OCI-LY7 (cell line): Measurements from ENCODE around the gene POP5. TPM values are rescaled to one million over a fixed set of nuclear protein-coding genes. Genes with fewer than 3 reads are reported as not detected.
"Not testable (repeated sequence)": the region's sequence is repeated elsewhere in the genome, so short reads cannot be mapped to it uniquely, and the experiment has no call there.

ENCODE experiments used
- BruUV-seq: library from RNA; stranded (reverse); fragments of 400-500 nt; replicated peaks from 2 replicates; lab custom pipeline; 2021; lab: Mats Ljungman, UMichigan
- CTCF ChIA-PET: fragments of 300-600 bp; sonication (Branson Sonifier 250); formaldehyde crosslinking; loops from one replicate; lab custom pipeline; 2022; ENCODE audit warnings: antibody characterized with exemption; ENCODE audit not compliant: unreplicated experiment; lab: Charles Lee
- POLR2A ChIA-PET: fragments of 300-600 bp; sonication (Branson Sonifier 250); formaldehyde crosslinking; loops from one replicate; lab custom pipeline; 2022; ENCODE audit warnings: antibody characterized with exemption; lab: Charles Lee
- DNase-seq: peaks from one replicate; pipeline ENCODE4 v3.0.0-alpha.2; 2015; ENCODE audit warnings: low spot score
- H2AFZ ChIP-seq: fragments of 200-600 bp; sonication (generic), shearing (Covaris generic); 2 replicates; pipeline ENCODE4 v1.6.1; 2014; ENCODE audit warnings: mild to moderate bottlenecking, antibody characterized with exemption, low read length, moderate library complexity
- H3K27ac ChIP-seq: fragments of 200-600 bp; sonication (generic); 2 replicates; pipeline ENCODE4 v1.5.1; 2014; ENCODE audit warnings: mixed run types, low read depth, mild to moderate bottlenecking, moderate library complexity, low read length, inconsistent platforms; ENCODE audit not compliant: poor library complexity, severe bottlenecking
- H3K36me3 ChIP-seq: fragments of 200-600 bp; sonication (generic); 2 replicates; pipeline ENCODE4 v1.6.1; 2014; ENCODE audit warnings: mild to moderate bottlenecking, antibody characterized with exemption, low read length, moderate library complexity, mixed read lengths; ENCODE audit not compliant: insufficient read depth
- H3K4me1 ChIP-seq: fragments of 200-600 bp; sonication (generic); 2 replicates; pipeline ENCODE4 v1.5.1; 2014; ENCODE audit warnings: mild to moderate bottlenecking, low read length; ENCODE audit not compliant: insufficient read depth, poor library complexity, severe bottlenecking
- H3K4me2 ChIP-seq: fragments of 200-600 bp; sonication (generic); 2 replicates; pipeline ENCODE4 v1.6.1; 2014; ENCODE audit warnings: mild to moderate bottlenecking, low read length
- H3K4me3 ChIP-seq: fragments of 200-600 bp; sonication (generic); 2 replicates; pipeline ENCODE4 v1.5.1; 2014; ENCODE audit warnings: mild to moderate bottlenecking, low read depth, low read length; ENCODE audit not compliant: poor library complexity, severe bottlenecking
- H3K79me2 ChIP-seq: fragments of 200-600 bp; sonication (generic); 2 replicates; pipeline ENCODE4 v1.6.1; 2016; ENCODE audit warnings: low read depth, mild to moderate bottlenecking, low read length, moderate library complexity, mixed read lengths; ENCODE audit not compliant: insufficient read depth
- H3K9me2 ChIP-seq: fragments of 200-600 bp; sonication (generic); 2 replicates; pipeline ENCODE4 v1.6.1; 2016; ENCODE audit warnings: mild to moderate bottlenecking, low read length, mixed read lengths; ENCODE audit not compliant: insufficient read depth
- H3K9me3 ChIP-seq: fragments of 200-600 bp; sonication (generic); 2 replicates; pipeline ENCODE4 v1.6.1; 2014; ENCODE audit warnings: mild to moderate bottlenecking, mixed run types, low read length, mixed read lengths
- H4K20me1 ChIP-seq: fragments of 200-600 bp; sonication (generic); 2 replicates; pipeline ENCODE4 v1.6.1; 2014; ENCODE audit warnings: mild to moderate bottlenecking, antibody characterized with exemption, low read length, moderate library complexity, mixed read lengths; ENCODE audit not compliant: insufficient read depth
- EZH2phosphoT487 ChIP-seq: fragments of 200-600 bp; sonication (generic); IDR thresholded peaks from 2 replicates; pipeline ENCODE4 v1.6.1; 2018; ENCODE audit warnings: low read depth, borderline replicate concordance, mild to moderate bottlenecking, mixed run types, antibody characterized with exemption, low read length, moderate library complexity, mixed read lengths
- intact Hi-C: fragments of 100-400 bp; cut with micrococcal nuclease; formaldehyde crosslinking; loops from one replicate; pipeline ENCODE4 v1.10.0; 2022; ENCODE audit not compliant: unreplicated experiment
- total RNA-seq, 2 experiments: library from RNA; depleted of rRNA in 1 of 2; stranded (reverse); fragments of >200 nt in 1 of 2; shearing (Covaris generic) in 1 of 2; gene quantifications; 2 replicates each; pipeline ENCODE4 v1.2.3, GENCODE V29; 2014 to 2022
- TF ChIP-seq, protein P1 (sequence below): fragments of 200-600 bp; sonication (generic); conservative IDR thresholded peaks from 2 replicates; pipeline ENCODE4 v1.5.1; 2014; ENCODE audit warnings: mild to moderate bottlenecking, antibody characterized with exemption, low read length, moderate library complexity, mixed read lengths

POP5 gene
- total RNA-seq, 2 experiments from 2014 or later = 61.8 to 65.8 TPM

DNA sequence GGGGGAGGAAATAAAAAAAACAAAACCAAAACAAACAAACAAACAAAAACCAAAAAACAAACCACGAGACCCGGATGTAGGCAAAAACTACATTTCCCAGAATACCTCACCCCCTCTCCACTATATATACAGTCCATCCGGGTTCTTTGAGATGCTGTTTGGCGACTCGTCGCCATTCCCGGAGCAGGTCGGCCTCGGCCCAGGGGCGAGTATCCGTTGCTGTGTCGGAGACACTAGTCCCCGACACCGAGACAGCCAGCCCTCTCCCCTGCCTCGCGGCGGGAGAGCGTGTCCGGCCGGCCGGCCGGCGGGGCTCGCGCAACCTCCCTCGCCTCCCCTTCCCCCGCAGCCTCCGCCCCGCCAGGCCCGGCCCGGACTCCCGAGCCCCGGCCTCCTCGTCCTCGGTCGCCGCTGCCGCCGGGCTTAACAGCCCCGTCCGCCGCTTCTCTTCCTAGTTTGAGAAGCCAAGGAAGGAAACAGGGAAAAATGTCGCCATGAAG, 46.9 kb downstream of the POP5 start, which contains the start of gene RNF10:
Gene RNF10 (plus strand): TSS at position 154 of the 500 bp plus-strand sequence. CDS start 456 bp downstream, outside the sequence.
- peaks cover 63% of the 10 kb centered on the region for H3K4me1 ChIP-seq
- peak; percentile 92 for DNase-seq
- H3K79me2 ChIP-seq = peaks cover 52% of the 10 kb centered on the region
- peaks cover 37% of the 10 kb centered on the region for H4K20me1 ChIP-seq
- BruUV-seq = no TSS peak
- peaks cover 37% of the 10 kb centered on the region for H3K36me3 ChIP-seq
- peak within 1 kb of the TSS; percentile 70 for H2AFZ ChIP-seq
- POLR2A ChIA-PET = interaction anchor here (0.6 to 1.7 kb wide), 5 partner anchors 12 to 66 kb away, joined by 3 to 4 read pairs (median 3); partner anchors contain the start of gene POP5
- peak within 1 kb of the TSS; percentile 65 for H3K27ac ChIP-seq
- TF ChIP-seq EZH2phosphoT487 = no peak
- TF ChIP-seq, protein P1, sequence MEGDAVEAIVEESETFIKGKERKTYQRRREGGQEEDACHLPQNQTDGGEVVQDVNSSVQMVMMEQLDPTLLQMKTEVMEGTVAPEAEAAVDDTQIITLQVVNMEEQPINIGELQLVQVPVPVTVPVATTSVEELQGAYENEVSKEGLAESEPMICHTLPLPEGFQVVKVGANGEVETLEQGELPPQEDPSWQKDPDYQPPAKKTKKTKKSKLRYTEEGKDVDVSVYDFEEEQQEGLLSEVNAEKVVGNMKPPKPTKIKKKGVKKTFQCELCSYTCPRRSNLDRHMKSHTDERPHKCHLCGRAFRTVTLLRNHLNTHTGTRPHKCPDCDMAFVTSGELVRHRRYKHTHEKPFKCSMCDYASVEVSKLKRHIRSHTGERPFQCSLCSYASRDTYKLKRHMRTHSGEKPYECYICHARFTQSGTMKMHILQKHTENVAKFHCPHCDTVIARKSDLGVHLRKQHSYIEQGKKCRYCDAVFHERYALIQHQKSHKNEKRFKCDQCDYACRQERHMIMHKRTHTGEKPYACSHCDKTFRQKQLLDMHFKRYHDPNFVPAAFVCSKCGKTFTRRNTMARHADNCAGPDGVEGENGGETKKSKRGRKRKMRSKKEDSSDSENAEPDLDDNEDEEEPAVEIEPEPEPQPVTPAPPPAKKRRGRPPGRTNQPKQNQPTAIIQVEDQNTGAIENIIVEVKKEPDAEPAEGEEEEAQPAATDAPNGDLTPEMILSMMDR = no peak
- H3K4me3 ChIP-seq = peak within 1 kb of the TSS; percentile 89
- H3K9me2 ChIP-seq = no peaks in the 10 kb centered on the region
- CTCF ChIA-PET = no interaction called here
- H3K9me3 ChIP-seq = no peaks in the 10 kb centered on the region; the same call in 1 of the 2 replicates
- H3K4me2 ChIP-seq = peak within 1 kb of the TSS; percentile 97
- intact Hi-C loops = no loop called here

DNA sequence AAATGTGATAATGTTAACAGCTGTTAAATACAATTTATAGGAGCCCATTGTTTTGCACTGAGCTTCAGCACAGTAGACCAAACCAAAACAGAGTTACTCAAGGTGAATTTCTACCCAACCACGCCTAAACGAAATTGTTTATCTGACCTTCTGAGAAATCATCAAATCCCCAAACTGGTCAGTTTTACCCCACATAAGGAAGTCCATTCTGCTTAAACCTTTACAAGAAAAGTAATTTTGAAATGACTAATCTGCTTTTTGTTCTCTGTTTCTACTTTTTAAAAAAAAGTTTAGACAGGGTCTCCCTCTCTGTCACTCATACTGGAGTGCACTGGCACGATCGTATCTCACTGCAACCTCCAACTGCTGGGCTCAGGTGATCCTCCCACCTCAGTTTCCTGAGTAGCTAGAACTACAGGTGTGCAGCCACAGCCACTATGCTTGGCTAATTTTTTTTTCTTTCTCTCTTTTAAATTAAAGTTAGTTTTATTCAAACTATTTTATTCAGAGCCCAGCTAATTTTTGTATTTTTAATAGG, 48.4 kb downstream of the POP5 start:
- intact Hi-C loops = no loop called here
- DNase-seq = no peak
- CTCF ChIA-PET = no interaction called here
- Histone ChIP-seq H3K27ac (peak overlapping the region; percentile 14), H3K9me2 (no peaks in the 10 kb centered on the region), H3K9me3 (no peaks in the 10 kb centered on the region; the same call in 1 of the 2 replicates), H3K4me2 (peak overlapping the region; percentile 18; the same call in 1 of the 2 replicates), H4K20me1 (peaks cover 22% of the 10 kb centered on the region), H3K36me3 (peaks cover 22% of the 10 kb centered on the region), H3K4me3 (no peak overlapping the region), H3K79me2 (peaks cover 45% of the 10 kb centered on the region), H2AFZ (peak overlapping the region; percentile 78; the same call in 1 of the 2 replicates), H3K4me1 (peaks cover 53% of the 10 kb centered on the region)
- BruUV-seq = no TSS peak
- POLR2A ChIA-PET = interaction anchor here (0.6 to 1.0 kb wide), 2 partner anchors 57 to 181 kb away, joined by 3 to 4 read pairs; no protein-coding TSS in a partner anchor
- no peak for TF ChIP-seq EZH2phosphoT487
- TF ChIP-seq, protein P1 = no peak

DNA sequence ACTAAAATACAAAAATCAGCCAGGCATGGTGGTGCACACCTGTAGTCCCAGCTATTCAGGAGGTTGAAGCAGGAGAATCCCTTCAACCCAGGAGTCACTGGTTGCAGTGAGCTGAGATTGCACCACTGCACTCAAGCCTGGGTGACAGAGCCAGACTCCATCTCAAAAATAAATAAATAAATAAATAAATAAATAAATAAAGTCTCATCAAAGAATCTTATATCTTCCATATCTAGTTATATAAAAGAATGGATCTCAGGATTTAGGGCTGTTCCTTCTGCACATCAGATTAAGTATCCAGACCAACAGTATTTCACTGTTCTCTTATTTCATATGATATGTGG, 50.8 kb downstream of the POP5 start:
- H3K36me3 ChIP-seq, H3K4me3 ChIP-seq, DNase-seq, BruUV-seq, CTCF ChIA-PET, H3K27ac ChIP-seq, H3K9me3 ChIP-seq, intact Hi-C loops, H4K20me1 ChIP-seq, H3K9me2 ChIP-seq: not testable (repeated sequence)
- Histone ChIP-seq H3K4me2 (peak overlapping the region; percentile 68), H3K79me2 (peaks cover 21% of the 10 kb centered on the region), H3K4me1 (peaks cover 31% of the 10 kb centered on the region), H2AFZ (peak overlapping the region; percentile 94; the same call in 1 of the 2 replicates)
- POLR2A ChIA-PET = interaction anchor here (0.9 kb wide), 1 partner anchor 14 kb away, joined by 3 read pairs; no protein-coding TSS in a partner anchor
